AG08396 (cell line): ENCODE data around the gene FFAR3.
"Not testable (repeated sequence)": the region's sequence is repeated elsewhere in the genome, so short reads cannot be mapped to it uniquely, and the experiment has no call there.

Source experiments
- DNase-seq: peaks from one replicate; pipeline ENCODE4 v3.0.0; 2012; ENCODE audit warnings: low spot score, mixed read lengths

FFAR3 gene

GRCh38 chr19:35351411-35352176 is 6.7 kb upstream of the FFAR3 start:
- no peak for DNase-seq

GRCh38 chr19:35352177-35352447 is 6.1 kb upstream of the FFAR3 start:
- no peak for DNase-seq

- DNase-seq: peak; percentile 90
Observed at GRCh38 chr19:35352448-35353304, 5.6 kb upstream of the FFAR3 start.

- DNase-seq: no peak
Observed at GRCh38 chr19:35353635-35354034, 4.6 kb upstream of the FFAR3 start.

- no peak for DNase-seq
Observed at GRCh38 chr19:35354898-35355297, 3.4 kb upstream of the FFAR3 start.

GRCh38 chr19:35355791-35356460 is 2.3 kb upstream of the FFAR3 start:
- DNase-seq: no peak

GRCh38 chr19:35358834-35359233 is 574 bp downstream of the FFAR3 start:
- not testable (repeated sequence) for DNase-seq

- not testable (repeated sequence) for DNase-seq
Observed at GRCh38 chr19:35359395-35359794, 1.1 kb downstream of the FFAR3 start.

GRCh38 chr19:35360081-35360480 is 1.8 kb downstream of the FFAR3 start:
- DNase-seq: not testable (repeated sequence)

GRCh38 chr19:35360880-35361420 is 2.7 kb downstream of the FFAR3 start:
- DNase-seq: no peak

- no peak for DNase-seq
Observed at GRCh38 chr19:35362261-35363000, 4.2 kb downstream of the FFAR3 start.

- no peak for DNase-seq
Observed at GRCh38 chr19:35363001-35363590, 4.8 kb downstream of the FFAR3 start.

GRCh38 chr19:35363711-35364425 is 5.6 kb downstream of the FFAR3 start:
- DNase-seq: no peak

- no peak for DNase-seq
Observed at GRCh38 chr19:35365303-35365702, 7.0 kb downstream of the FFAR3 start.

GRCh38 chr19:35368378-35368777 is 10.1 kb downstream of the FFAR3 start:
- no peak for DNase-seq

GRCh38 chr19:35369522-35369921 is 11.3 kb downstream of the FFAR3 start:
- DNase-seq: no peak

- no peak for DNase-seq
Observed at GRCh38 chr19:35370722-35371121, 12.5 kb downstream of the FFAR3 start, which contains the start of gene GPR42. Gene GPR42 (plus strand): TSS chr19:35371068. CDS start chr19:35371360, 292 bp downstream.

- no peak for DNase-seq
Observed at GRCh38 chr19:35373492-35373891, 15.2 kb downstream of the FFAR3 start.

- not testable (repeated sequence) for DNase-seq
Observed at GRCh38 chr19:35374031-35374430, 15.8 kb downstream of the FFAR3 start.

- DNase-seq: no peak
Observed at GRCh38 chr19:35375505-35376307, 17.4 kb downstream of the FFAR3 start.
